Duodenal mucosa (tissue), 2 donors: ENCODE measurements around the gene FAM114A2.
A peak's percentile ranks its signal among the peaks of the same experiment; 100 is the strongest.

Experiments
- H3K27ac ChIP-seq: one replicate; pipeline ENCODE4 v1.7.0; 2013; ENCODE audit warnings: low read depth, low read length
- H3K27me3 ChIP-seq, 2 donors: one replicate each; pipeline ENCODE4 v1.7.0; 2013; ENCODE audit warnings: low read length in 2 of 2, control low read depth in 1 of 2; ENCODE audit not compliant: insufficient read depth in 2 of 2, control insufficient read depth in 1 of 2
- H3K36me3 ChIP-seq, 2 donors: one replicate each; pipeline ENCODE4 v1.7.0; 2013; ENCODE audit warnings: low read length in 2 of 2, control low read depth in 1 of 2; ENCODE audit not compliant: insufficient read depth in 2 of 2, control insufficient read depth in 1 of 2
- H3K4me1 ChIP-seq, 2 donors: one replicate each; pipeline ENCODE4 v1.7.0; 2013; ENCODE audit warnings: low read length in 2 of 2, control low read depth in 1 of 2; ENCODE audit not compliant: insufficient read depth in 2 of 2, control insufficient read depth in 1 of 2
- H3K4me3 ChIP-seq, 2 donors: one replicate each; pipeline ENCODE4 v1.7.0; 2013; ENCODE audit warnings: low read length in 2 of 2, low read depth in 1 of 2
- H3K9ac ChIP-seq, 2 donors: one replicate each; pipeline ENCODE4 v1.7.0; 2013; ENCODE audit warnings: low read length in 2 of 2, low read depth in 1 of 2
- H3K9me3 ChIP-seq, 2 donors: one replicate each; pipeline ENCODE4 v1.7.0; 2013; ENCODE audit warnings: low read length in 2 of 2, control low read depth in 1 of 2; ENCODE audit not compliant: control insufficient read depth in 1 of 2

FAM114A2 gene

DNA sequence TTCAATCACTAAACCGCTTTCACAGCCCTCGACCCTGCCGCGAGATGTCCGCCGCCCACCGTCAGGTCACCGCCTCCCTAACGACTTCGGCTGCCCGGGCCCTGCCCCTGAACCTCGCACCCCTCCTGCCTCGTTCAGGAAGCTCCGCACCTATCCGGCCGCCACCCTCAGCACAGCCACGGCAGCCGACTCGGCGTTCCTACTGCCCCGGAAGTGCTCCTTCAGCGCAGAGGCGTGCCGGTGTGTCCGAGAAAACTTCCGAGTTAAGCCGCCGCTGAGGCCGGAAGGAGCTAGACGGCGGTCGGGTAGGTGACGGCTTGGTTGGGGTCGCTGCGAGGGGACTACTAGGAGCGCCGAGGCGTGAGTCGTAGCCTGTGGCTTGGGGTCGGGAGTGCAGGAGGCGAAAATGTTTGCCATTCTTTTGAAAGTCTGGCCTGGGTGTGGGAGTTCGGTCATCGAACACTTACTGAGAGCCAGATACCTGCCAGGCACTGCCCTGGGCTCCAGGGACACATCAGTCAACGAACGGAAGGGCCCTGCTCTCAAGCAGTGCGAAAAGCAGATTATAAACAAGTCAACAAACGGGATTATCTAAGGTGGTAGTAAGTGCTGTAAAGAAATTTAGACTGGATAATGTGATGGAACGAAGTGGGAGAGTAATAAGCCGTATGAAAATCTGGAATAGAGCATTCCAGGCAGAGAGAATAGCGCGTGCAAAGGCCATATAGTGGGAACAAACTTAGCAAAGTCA, at the start of gene FAM114A2, which contains the start of gene MFAP3:
FAM114A2 (minus strand) TSS at position 204 of the 751 bp plus-strand sequence. CDS start 3,957 bp downstream, outside the sequence.
MFAP3 (plus strand) TSS at position 261 of the 751 bp plus-strand sequence. CDS start 10,756 bp downstream, outside the sequence.
- Histone ChIP-seq H3K36me3 (no peaks in the 10 kb centered on the region), H3K4me3 (peak within 1 kb of the TSS; percentile 92 to 99), H3K9ac (peak within 1 kb of the TSS; percentile 86 to 89), H3K27me3 (no peaks in the 10 kb centered on the region), H3K9me3 (no peaks in the 10 kb centered on the region), H3K27ac (peak within 1 kb of the TSS; percentile 88), H3K4me1 (peaks cover 28 to 29% of the 10 kb centered on the region in 2 donors)

DNA sequence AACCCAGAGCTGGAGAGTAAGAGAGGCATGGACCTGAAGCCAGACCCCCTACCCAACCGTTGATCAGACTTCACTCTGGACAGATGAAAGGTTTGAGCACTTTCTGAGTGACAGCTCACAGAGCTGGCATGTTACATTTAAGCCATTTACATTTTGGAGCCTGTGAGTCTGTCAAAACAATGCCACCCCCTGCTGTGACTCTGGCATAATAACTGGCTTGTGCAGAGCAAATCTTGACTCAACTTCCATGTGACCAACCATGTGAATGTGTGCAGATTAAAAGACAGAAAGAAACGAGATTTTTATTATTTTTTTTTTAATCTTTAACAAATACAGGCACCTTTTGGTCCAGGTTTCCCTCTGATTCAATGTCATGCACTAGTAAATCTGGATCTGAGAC, 48.5 kb upstream of the FAM114A2 start:
- Histone ChIP-seq H3K27ac (no peak overlapping the region), H3K4me1 (no peaks in the 10 kb centered on the region), H3K9me3 (no peaks in the 10 kb centered on the region), H3K27me3 (no peaks in the 10 kb centered on the region), H3K36me3 (no peaks in the 10 kb centered on the region), H3K9ac (no peak overlapping the region), H3K4me3 (no peak overlapping the region)

- H3K4me3 ChIP-seq = no peak overlapping the region
Measured at GRCh38 chr5:154086641-154087040, 47.9 kb upstream of the FAM114A2 start.

DNA sequence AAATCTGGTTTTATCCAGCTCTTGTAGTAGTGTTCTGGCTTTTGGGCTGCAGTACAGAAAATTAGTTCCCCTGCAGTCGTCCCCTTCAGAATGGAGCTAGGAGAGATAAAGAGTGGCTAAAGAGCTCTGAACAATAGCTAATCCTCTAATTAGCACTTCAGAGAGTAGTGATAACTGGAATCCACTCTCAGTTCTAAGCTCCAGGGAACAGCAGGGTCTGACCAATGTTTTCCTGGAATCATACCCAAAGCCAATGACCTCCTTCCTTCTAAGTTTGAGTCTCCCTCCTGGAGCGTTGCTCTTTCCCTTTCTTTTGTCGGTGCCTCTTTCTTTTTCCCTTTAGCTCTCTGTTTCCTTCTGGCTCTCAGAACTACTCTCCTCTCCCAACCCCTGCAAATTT, 47.4 kb upstream of the FAM114A2 start:
- H3K4me1 ChIP-seq = no peaks in the 10 kb centered on the region
- no peaks in the 10 kb centered on the region for H3K36me3 ChIP-seq
- H3K27ac ChIP-seq = no peak overlapping the region
- no peak overlapping the region for H3K9ac ChIP-seq
- H3K27me3 ChIP-seq = no peaks in the 10 kb centered on the region
- no peaks in the 10 kb centered on the region for H3K9me3 ChIP-seq
- H3K4me3 ChIP-seq = no peak overlapping the region

More at GRCh38 chr5:154086641-154087040, 47.9 kb upstream of the FAM114A2 start:
- Histone ChIP-seq H3K27ac (no peak overlapping the region), H3K9me3 (no peaks in the 10 kb centered on the region), H3K9ac (no peak overlapping the region), H3K27me3 (no peaks in the 10 kb centered on the region), H3K4me1 (no peaks in the 10 kb centered on the region), H3K36me3 (no peaks in the 10 kb centered on the region)

- H3K27ac ChIP-seq = no peak overlapping the region
- H3K27me3 ChIP-seq = no peaks in the 10 kb centered on the region
- H3K9ac ChIP-seq = no peak overlapping the region
- no peaks in the 10 kb centered on the region for H3K36me3 ChIP-seq
- H3K9me3 ChIP-seq = no peaks in the 10 kb centered on the region
- H3K4me3 ChIP-seq = no peak overlapping the region
- H3K4me1 ChIP-seq = peaks cover under 1% of the 10 kb centered on the region in 2 donors
Measured at GRCh38 chr5:154084062-154084639, 45.4 kb upstream of the FAM114A2 start.

DNA sequence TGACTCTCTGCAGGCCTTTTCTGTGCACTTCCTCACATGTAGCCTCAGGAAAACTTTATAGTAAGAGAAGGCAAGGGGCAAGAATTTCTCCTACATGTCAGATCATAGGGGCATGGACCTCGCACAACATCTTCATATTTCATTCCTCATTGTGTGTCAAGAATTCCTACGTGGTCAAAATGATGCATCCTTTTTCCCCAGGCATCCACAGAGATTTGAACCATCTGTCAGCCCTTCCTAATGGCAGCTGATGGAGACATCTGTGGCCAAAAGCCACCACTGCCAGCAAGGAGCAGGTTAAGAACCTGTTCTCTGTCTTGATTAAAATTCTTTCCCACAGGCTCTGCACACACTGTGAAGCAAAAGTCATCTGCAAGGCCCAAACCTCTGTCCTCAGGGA, 42.5 kb upstream of the FAM114A2 start:
- Histone ChIP-seq H3K9me3 (no peaks in the 10 kb centered on the region), H3K36me3 (no peaks in the 10 kb centered on the region), H3K4me1 (peaks cover 24% of the 10 kb centered on the region in 2 donors), H3K4me3 (no peak overlapping the region), H3K27ac (no peak overlapping the region), H3K27me3 (no peaks in the 10 kb centered on the region), H3K9ac (no peak overlapping the region)

GRCh38 chr5:154078272-154078671, 39.6 kb upstream of the FAM114A2 start:
- Histone ChIP-seq H3K36me3 (no peaks in the 10 kb centered on the region), H3K9me3 (no peaks in the 10 kb centered on the region), H3K27me3 (no peaks in the 10 kb centered on the region), H3K4me3 (no peak overlapping the region), H3K9ac (no peak overlapping the region), H3K27ac (no peak overlapping the region), H3K4me1 (peaks cover 24 to 26% of the 10 kb centered on the region in 2 donors)

DNA sequence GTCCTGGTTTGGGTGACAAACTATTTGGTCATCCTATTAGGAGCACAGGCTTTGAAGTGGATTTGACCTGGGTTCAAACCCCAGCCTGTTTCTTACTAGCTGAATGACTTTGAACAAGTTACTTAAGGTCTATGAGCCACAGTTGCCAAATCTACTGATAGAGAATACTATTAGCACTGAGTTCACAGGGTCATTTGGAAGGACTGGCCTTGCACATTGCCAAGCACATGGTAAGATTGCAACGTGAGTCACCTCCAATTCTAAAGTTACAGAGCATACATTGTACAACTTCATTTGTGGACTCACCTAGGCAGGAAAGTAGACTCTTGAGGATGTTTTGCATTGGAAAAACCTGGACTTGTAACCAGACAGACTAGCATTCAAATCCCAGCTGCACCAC, 39.0 kb upstream of the FAM114A2 start:
- no peaks in the 10 kb centered on the region for H3K9me3 ChIP-seq
- no peaks in the 10 kb centered on the region for H3K36me3 ChIP-seq
- H3K4me1 ChIP-seq = peaks cover 25 to 27% of the 10 kb centered on the region in 2 donors
- H3K4me3 ChIP-seq = no peak overlapping the region
- H3K27ac ChIP-seq = no peak overlapping the region
- no peaks in the 10 kb centered on the region for H3K27me3 ChIP-seq
- H3K9ac ChIP-seq = no peak overlapping the region

DNA sequence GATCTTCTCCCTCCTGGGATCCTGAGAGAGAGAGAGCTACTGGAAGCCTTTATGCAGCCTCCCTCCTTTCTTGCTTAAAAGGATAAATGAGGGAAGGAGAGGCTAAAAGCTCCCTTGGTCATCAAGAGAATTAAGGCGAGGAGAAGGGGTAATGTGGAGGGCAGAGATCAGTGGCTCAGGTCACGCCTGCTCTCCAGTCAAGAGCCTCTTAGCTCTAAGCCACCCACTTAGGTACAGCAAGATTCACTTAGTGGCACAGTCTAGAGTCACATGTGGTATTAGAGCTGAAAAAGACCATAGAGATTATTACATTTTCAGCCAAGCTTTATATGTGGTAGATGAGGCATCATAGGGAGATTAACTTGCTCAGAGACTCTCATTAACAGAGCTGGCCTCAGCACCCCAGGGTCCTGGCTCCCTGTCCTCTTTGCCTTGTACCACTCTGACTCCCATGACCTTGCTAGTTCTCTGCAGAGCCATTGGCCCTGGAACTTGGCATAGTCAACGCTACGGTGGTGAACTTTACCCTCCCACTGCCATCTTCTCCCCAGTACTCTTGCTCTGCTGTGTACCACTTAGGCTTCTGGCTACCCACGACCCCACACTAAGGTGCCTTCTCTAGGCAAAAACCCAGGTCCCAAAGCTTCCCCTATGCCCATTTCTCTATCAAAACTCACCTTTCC, 37.7 kb upstream of the FAM114A2 start:
- H3K36me3 ChIP-seq = no peaks in the 10 kb centered on the region
- no peak overlapping the region for H3K27ac ChIP-seq
- H3K9me3 ChIP-seq = no peaks in the 10 kb centered on the region
- no peak overlapping the region for H3K4me3 ChIP-seq
- H3K4me1 ChIP-seq = peaks cover 34 to 40% of the 10 kb centered on the region in 2 donors
- no peak overlapping the region for H3K9ac ChIP-seq
- no peaks in the 10 kb centered on the region for H3K27me3 ChIP-seq
